Adrenal gland (tissue), 5 donors: ENCODE measurements around the gene OR10A3.

ENCODE experiments used
- CTCF ChIP-seq, 6 experiments: fragments of 450-650 bp in 4 of 6; fragments of 200-600 bp in 2 of 6; sonication (generic) in 1 of 6; IDR thresholded peaks; 1 replicate in 5 of 6; 2 replicates in 1 of 6; pipeline versions ENCODE4 v1.5.1 to v1.8.0; 2016 to 2021; ENCODE audit warnings: antibody characterized with exemption in 6 of 6, mild to moderate bottlenecking in 2 of 6, moderate library complexity in 1 of 6
- POLR2A ChIP-seq, 2 donors: fragments of 450-650 bp; IDR thresholded peaks; one replicate each; pipeline ENCODE4 v1.6.1; 2017; ENCODE audit warnings: antibody characterized with exemption in 2 of 2, mild to moderate bottlenecking in 2 of 2, moderate library complexity in 1 of 2
- donor health status: DM: no; HTN: no; CAD: no.

GRCh38 chr11:7906481-7906880 is 35.0 kb downstream of the OR10A3 start:
- no peak for TF ChIP-seq CTCF (IDR thresholded peaks at IDR 0.05)
- TF ChIP-seq POLR2A (IDR thresholded peaks at IDR 0.05) = no peak
